ENCODE data around the gene WFDC8.

DNA sequence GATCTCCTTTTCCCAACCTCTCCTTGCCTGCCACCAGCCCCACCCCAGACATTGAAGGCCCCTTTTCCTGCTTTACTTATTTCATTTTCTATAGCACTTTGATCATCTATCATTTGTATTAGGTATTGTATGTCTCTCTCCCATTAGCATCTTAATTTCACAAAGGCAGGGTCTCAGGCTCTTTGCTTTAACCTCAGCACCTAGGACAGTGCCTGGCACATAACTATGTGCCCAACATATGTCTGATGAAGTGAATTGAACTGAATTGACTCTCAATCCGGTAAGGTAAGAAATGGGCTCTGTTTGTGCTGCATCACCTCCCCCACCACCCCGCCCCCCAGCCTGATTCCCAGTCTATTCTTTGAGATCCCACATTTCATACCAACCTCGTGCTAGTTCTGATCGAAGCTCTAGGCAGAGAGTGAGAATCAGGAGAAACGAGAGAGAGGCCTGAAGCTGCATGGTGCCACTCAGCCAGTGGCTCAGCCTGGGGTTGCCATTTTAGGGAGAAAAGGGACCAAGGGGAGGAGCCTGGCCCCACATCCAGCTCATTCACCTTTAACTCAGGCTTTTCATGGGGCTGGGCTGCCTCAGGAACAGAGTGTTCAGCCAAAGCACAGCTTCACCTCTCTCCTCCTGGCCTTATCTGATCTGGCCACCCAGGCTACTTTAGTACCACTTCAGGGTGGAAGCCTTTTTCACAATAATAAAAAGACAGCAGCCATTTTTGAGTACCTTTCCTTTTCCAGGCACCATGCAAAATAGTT, 63.8 kb downstream of the WFDC8 start, which contains the start of gene SPINT3:
- TF ChIP-seq, protein P1, sequence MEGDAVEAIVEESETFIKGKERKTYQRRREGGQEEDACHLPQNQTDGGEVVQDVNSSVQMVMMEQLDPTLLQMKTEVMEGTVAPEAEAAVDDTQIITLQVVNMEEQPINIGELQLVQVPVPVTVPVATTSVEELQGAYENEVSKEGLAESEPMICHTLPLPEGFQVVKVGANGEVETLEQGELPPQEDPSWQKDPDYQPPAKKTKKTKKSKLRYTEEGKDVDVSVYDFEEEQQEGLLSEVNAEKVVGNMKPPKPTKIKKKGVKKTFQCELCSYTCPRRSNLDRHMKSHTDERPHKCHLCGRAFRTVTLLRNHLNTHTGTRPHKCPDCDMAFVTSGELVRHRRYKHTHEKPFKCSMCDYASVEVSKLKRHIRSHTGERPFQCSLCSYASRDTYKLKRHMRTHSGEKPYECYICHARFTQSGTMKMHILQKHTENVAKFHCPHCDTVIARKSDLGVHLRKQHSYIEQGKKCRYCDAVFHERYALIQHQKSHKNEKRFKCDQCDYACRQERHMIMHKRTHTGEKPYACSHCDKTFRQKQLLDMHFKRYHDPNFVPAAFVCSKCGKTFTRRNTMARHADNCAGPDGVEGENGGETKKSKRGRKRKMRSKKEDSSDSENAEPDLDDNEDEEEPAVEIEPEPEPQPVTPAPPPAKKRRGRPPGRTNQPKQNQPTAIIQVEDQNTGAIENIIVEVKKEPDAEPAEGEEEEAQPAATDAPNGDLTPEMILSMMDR (IDR thresholded peaks at IDR 0.05): no peak
- no peak for TF ChIP-seq EP300 (IDR thresholded peaks at IDR 0.05; ENCODE audit: borderline replicate concordance in 1 of 2, low read depth in 1 of 2, low read length in 1 of 2)

Data from SK-N-SH (cell line).